Neutrophil (primary cell): Measurements from ENCODE around the gene CABP4.
A peak's percentile ranks its signal among the peaks of the same experiment; 100 is the strongest.

Source experiments
- H3K27ac ChIP-seq: fragments of 200-600 bp; sonication (generic); 2 replicates; pipeline ENCODE4 v1.5.1; 2016; ENCODE audit warnings: mild to moderate bottlenecking, moderate library complexity
- H3K27me3 ChIP-seq: fragments of 200-600 bp; sonication (generic); 2 replicates; pipeline ENCODE4 v1.6.0; 2016; ENCODE audit warnings: mild to moderate bottlenecking
- H3K36me3 ChIP-seq: fragments of 200-600 bp; sonication (generic); 2 replicates; pipeline ENCODE4 v1.5.1; 2017
- H3K4me1 ChIP-seq, 2 experiments: fragments of 200-600 bp in 1 of 2; sonication (generic) in 1 of 2; 1 replicate in 1 of 2; 2 replicates in 1 of 2; pipeline versions ENCODE4 v1.5.1 to v1.6.1; 2013 to 2016; ENCODE audit warnings: low read depth in 1 of 2, low read length in 1 of 2, mild to moderate bottlenecking in 1 of 2, moderate library complexity in 1 of 2; ENCODE audit not compliant: control insufficient read depth in 1 of 2, insufficient read depth in 1 of 2
- H3K4me3 ChIP-seq, 2 experiments: fragments of 200-600 bp in 1 of 2; sonication (generic) in 1 of 2; 1 replicate in 1 of 2; 2 replicates in 1 of 2; pipeline ENCODE4 v1.5.1; 2013 to 2016; ENCODE audit warnings: low read depth in 1 of 2, low read length in 1 of 2, mild to moderate bottlenecking in 1 of 2, moderate library complexity in 1 of 2
- H3K9me3 ChIP-seq: fragments of 200-600 bp; sonication (generic); 2 replicates; pipeline ENCODE4 v1.5.1; 2016
- TF ChIP-seq, protein P1 (sequence below): fragments of 200-600 bp; sonication (generic); IDR thresholded peaks from 2 replicates; pipeline ENCODE4 v1.5.1; 2016; ENCODE audit warnings: antibody characterized with exemption

The CABP4 gene

DNA sequence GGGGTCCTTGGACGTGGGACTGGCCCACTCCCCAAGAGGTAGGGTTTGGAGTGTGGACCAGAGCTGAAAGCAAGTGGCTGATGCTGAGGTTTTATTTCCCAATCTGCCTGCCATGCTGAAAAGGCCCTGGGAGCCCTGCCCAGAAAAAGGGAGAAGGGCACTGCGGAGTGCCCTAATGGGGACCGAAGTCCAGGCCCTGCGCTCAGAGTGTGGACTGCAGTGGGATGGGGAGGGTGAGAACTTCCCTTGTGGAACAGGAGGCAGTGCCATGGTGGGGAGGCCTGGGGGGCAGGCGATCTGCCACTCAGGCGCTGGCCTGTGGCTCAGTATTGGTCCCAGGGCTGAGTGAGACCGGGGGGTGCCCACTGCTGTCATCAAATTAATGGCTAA lies 6.9 kb upstream of the CABP4 start:
- Histone ChIP-seq H3K4me1 (peaks cover 9 to 14% of the 10 kb centered on the region in 2 experiments), H3K36me3 (no peaks in the 10 kb centered on the region), H3K27ac (no peak overlapping the region), H3K27me3 (no peaks in the 10 kb centered on the region), H3K9me3 (no peaks in the 10 kb centered on the region), H3K4me3 (no peak overlapping the region)
- TF ChIP-seq, protein P1, sequence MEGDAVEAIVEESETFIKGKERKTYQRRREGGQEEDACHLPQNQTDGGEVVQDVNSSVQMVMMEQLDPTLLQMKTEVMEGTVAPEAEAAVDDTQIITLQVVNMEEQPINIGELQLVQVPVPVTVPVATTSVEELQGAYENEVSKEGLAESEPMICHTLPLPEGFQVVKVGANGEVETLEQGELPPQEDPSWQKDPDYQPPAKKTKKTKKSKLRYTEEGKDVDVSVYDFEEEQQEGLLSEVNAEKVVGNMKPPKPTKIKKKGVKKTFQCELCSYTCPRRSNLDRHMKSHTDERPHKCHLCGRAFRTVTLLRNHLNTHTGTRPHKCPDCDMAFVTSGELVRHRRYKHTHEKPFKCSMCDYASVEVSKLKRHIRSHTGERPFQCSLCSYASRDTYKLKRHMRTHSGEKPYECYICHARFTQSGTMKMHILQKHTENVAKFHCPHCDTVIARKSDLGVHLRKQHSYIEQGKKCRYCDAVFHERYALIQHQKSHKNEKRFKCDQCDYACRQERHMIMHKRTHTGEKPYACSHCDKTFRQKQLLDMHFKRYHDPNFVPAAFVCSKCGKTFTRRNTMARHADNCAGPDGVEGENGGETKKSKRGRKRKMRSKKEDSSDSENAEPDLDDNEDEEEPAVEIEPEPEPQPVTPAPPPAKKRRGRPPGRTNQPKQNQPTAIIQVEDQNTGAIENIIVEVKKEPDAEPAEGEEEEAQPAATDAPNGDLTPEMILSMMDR, result no peak

DNA sequence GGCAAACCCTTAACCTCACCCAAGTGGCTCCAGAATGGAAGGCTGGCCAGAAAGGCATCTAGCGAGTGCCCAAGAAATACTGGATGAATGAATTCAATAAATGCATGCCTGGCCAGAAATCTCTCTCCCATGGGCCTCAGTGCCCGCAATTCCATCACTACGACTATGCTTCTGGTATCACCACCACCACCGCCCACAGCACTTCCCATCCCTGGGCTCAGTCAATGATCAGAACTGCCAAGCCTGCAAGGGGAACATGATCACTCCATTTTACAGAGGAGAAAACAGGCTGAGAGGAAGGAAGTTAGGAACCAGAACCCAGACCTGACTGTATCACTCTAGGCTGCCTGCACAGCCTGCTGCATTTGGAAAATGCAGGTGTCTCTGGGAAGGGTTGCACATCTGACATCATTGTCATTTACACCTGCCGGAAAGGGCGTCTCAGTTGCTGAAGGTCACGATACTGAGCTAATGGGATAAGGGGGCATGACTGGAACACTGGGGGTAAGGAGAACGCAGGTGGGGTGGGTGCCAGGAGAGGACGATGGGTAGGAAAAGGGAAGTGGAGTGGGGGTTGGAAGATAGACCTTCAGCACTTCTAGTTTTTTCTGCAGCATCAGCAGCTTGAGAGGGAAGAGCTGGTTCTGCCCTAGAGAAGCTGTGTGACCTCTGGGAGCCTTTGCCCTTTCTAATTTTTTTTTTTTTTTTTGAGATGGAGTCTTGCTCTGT lies 5.9 kb upstream of the CABP4 start:
- Histone ChIP-seq H3K27me3 (no peaks in the 10 kb centered on the region), H3K27ac (peak overlapping the region; percentile 54), H3K4me1 (peaks cover 2 to 9% of the 10 kb centered on the region in 2 experiments), H3K36me3 (no peaks in the 10 kb centered on the region), H3K9me3 (no peaks in the 10 kb centered on the region), H3K4me3 (no peak overlapping the region)
- TF ChIP-seq, protein P1, result no peak

DNA sequence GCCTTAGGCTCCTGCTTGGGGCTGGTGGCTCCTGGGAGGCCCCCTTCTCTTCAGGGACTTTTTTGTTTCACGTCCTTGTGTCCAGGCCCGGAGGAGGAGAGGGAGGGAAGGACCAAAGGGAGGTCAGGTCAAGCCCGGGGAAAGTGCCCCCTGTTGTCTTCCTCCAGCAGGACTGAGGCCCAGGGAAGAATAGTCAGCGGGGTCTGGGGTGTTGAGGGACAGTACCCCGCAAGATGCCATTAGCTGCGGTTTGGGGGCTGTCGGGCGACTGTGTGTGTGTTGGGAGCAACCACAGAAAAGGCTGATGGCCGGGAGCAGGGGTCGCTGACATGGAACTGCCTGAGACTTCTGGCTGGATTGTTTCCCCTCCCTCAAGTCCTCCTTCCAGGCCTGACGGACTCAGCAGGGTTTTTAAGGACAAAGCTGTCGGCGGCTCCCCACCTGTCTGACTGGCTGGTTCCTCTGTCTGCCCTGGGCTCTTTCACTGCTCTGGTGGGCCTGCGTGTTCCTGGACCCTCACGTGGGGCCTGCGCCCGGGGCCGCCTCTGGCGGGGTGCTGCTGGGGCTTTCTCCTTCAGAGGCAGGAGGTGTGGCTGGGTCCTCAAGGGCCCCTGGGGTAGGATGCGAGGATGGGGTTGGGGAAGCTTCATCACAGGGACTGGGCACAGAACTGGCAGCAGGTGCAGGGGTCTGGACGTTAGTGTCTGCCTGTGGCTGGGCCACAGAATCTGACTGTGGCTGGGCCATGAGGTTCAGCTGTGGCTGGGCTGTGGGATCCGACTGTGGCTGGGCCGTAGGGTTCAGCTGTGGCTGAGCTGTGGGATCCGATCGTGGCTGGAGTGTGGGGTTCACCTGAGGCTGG lies 4.1 kb upstream of the CABP4 start:
- no peak overlapping the region for H3K4me3 ChIP-seq
- no peaks in the 10 kb centered on the region for H3K36me3 ChIP-seq
- H3K27ac ChIP-seq, result no peak overlapping the region
- H3K9me3 ChIP-seq, result no peaks in the 10 kb centered on the region
- H3K4me1 ChIP-seq, result peaks cover 0 to 6% of the 10 kb centered on the region in 2 experiments
- H3K27me3 ChIP-seq, result no peaks in the 10 kb centered on the region
- TF ChIP-seq, protein P1, result no peak

GRCh38 chr11:67451658-67451976 lies 3.5 kb upstream of the CABP4 start:
- Histone ChIP-seq H3K4me3 (no peak overlapping the region), H3K9me3 (no peaks in the 10 kb centered on the region), H3K4me1 (peaks cover 0 to 6% of the 10 kb centered on the region in 2 experiments), H3K27ac (no peak overlapping the region), H3K27me3 (no peaks in the 10 kb centered on the region), H3K36me3 (no peaks in the 10 kb centered on the region)
- TF ChIP-seq, protein P1, result no peak

- Histone ChIP-seq H3K27me3 (no peaks in the 10 kb centered on the region), H3K4me1 (peaks cover 0 to 6% of the 10 kb centered on the region in 2 experiments), H3K9me3 (no peaks in the 10 kb centered on the region), H3K36me3 (no peaks in the 10 kb centered on the region), H3K4me3 (no peak within 1 kb of the TSS), H3K27ac (no peak within 1 kb of the TSS)
- TF ChIP-seq, protein P1, result no peak
Measured at GRCh38 chr11:67452141-67452952, 2.8 kb upstream of the CABP4 start, which contains the start of gene GPR152. GPR152 (minus strand) TSS chr11:67452729; CDS start chr11:67452724, 5 bp downstream.
